Upper lobe of left lung (tissue), 6 donors: ENCODE data around the gene FBXW11. TPM values are rescaled to one million over a fixed set of nuclear protein-coding genes. Genes with fewer than 3 reads are reported as not detected.

ENCODE experiments used
- ATAC-seq, 2 donors: fragments of 200-7000 bp; cut with Tn5 transposase; one replicate each; pipeline ENCODE4 v1.9.1; 2022; ENCODE audit warnings: mild to moderate bottlenecking in 2 of 2, moderate library complexity in 2 of 2; ENCODE audit not compliant: low FRiP score in 2 of 2
- DNase-seq, 2 donors: peaks; one replicate each; pipeline ENCODE4 v3.0.0-alpha.2; 2019 to 2020
- H3K27ac ChIP-seq, 4 donors: fragments of 200-600 bp; sonication (generic); one replicate each; pipeline ENCODE4 v1.5.1; 2016 to 2019
- H3K27me3 ChIP-seq, 4 donors: fragments of 200-600 bp; sonication (generic); one replicate each; pipeline ENCODE4 v1.5.1; 2017 to 2019
- H3K36me3 ChIP-seq, 4 donors: fragments of 200-600 bp; sonication (generic); one replicate each; pipeline ENCODE4 v1.5.1; 2016 to 2019
- H3K4me1 ChIP-seq, 4 donors: fragments of 200-600 bp; sonication (generic); one replicate each; pipeline ENCODE4 v1.5.1; 2018 to 2019
- H3K4me3 ChIP-seq, 4 donors: fragments of 200-600 bp; sonication (generic); one replicate each; pipeline ENCODE4 v1.5.1; 2017 to 2019; ENCODE audit warnings: mild to moderate bottlenecking in 2 of 4, moderate library complexity in 1 of 4
- H3K9me3 ChIP-seq, 4 donors: fragments of 200-600 bp; sonication (generic); one replicate each; pipeline ENCODE4 v1.5.1; 2018 to 2019
- CTCF ChIP-seq, 6 experiments: fragments of 450-650 bp in 4 of 6; fragments of 200-600 bp in 2 of 6; sonication (generic) in 2 of 6; IDR thresholded peaks; one replicate each; pipeline ENCODE4 v1.5.1; 2016 to 2019; ENCODE audit warnings: antibody characterized with exemption in 6 of 6
- EP300 ChIP-seq, 4 donors: sonication (generic); formaldehyde crosslinking; IDR thresholded peaks; one replicate each; pipeline ENCODE4 v1.5.1; 2017; ENCODE audit warnings: antibody characterized with exemption in 4 of 4, control low read depth in 2 of 4
- POLR2A ChIP-seq, 4 donors: fragments of 450-650 bp; IDR thresholded peaks; one replicate each; pipeline ENCODE4 v1.5.1; 2016 to 2017; ENCODE audit warnings: antibody characterized with exemption in 4 of 4, mild to moderate bottlenecking in 2 of 4
- POLR2AphosphoS5 ChIP-seq, 2 donors: sonication (generic); formaldehyde crosslinking; IDR thresholded peaks; one replicate each; pipeline ENCODE4 v1.5.1; 2017; ENCODE audit warnings: antibody characterized with exemption in 2 of 2
- WGBS, 2 donors: methylation state at CpG; one replicate each; pipeline ENCODE4 v1.1.5; 2017 to 2018; 5-methylcytosine and 5-hydroxymethylcytosine counted together
- total RNA-seq, 6 donors: library from RNA; depleted of rRNA in 4 of 6; stranded (reverse); fragments of >200 nt in 4 of 6; gene quantifications; one replicate each; pipeline versions ENCODE4 v1.1.0 to v1.2.1, GENCODE V29; 2016 to 2021
- donor health status: DM: no; HTN: no; CAD: no; lungs with moderate emphysema.
- donor health status: DM: no; HTN: yes; CAD: no; lungs with severe emphysema.

The FBXW11 gene
- total RNA-seq, 6 donors from 2014 or later = 37.2 to 80.0 (median 48.9) TPM

GRCh38 chr5:171954721-171955120 is 51.7 kb downstream of the FBXW11 start:
- Histone ChIP-seq H3K9me3 (no peaks in the 10 kb centered on the region), H3K27me3 (no peaks in the 10 kb centered on the region), H3K27ac (peak overlapping the region in 2 of 4 donors; percentile 0 to 58), H3K4me3 (no peak overlapping the region), H3K4me1 (peaks cover 47 to 62% (median 51%) of the 10 kb centered on the region in 4 donors), H3K36me3 (no peaks in the 10 kb centered on the region)
- no peak for TF ChIP-seq POLR2A (IDR thresholded peaks at IDR 0.05)
- no peak for TF ChIP-seq POLR2AphosphoS5 (IDR thresholded peaks at IDR 0.05)
- no peak for TF ChIP-seq EP300 (IDR thresholded peaks at IDR 0.05)
- no peak for TF ChIP-seq CTCF (IDR thresholded peaks at IDR 0.05)
- DNase-seq = no peak
- WGBS, 2 donors = 38 to 64% methylated on average over 1 of the region's 1 CpG
- ATAC-seq = no peak

GRCh38 chr5:171953860-171954701 is 52.4 kb downstream of the FBXW11 start:
- peak overlapping the region in 3 of 4 donors; percentile 0 to 58 (median 36) for H3K27ac ChIP-seq
- no peaks in the 10 kb centered on the region for H3K36me3 ChIP-seq
- no peak overlapping the region for H3K4me3 ChIP-seq
- H3K27me3 ChIP-seq = no peaks in the 10 kb centered on the region
- no peaks in the 10 kb centered on the region for H3K9me3 ChIP-seq
- 54 to 66% methylated on average over 2 of the region's 2 CpGs for WGBS, 2 donors
- TF ChIP-seq CTCF (IDR thresholded peaks at IDR 0.05) (no peak), EP300 (IDR thresholded peaks at IDR 0.05) (peak in 1 of 4 donors; percentile 9)
- peaks cover 47 to 62% (median 50%) of the 10 kb centered on the region in 4 donors for H3K4me1 ChIP-seq
- DNase-seq (no peak), ATAC-seq (peak in 1 of 2 donors; percentile 28)

GRCh38 chr5:171952021-171952420 is 54.4 kb downstream of the FBXW11 start:
- Histone ChIP-seq H3K4me1 (peaks cover 28 to 43% (median 38%) of the 10 kb centered on the region in 4 donors), H3K27ac (no peak overlapping the region), H3K27me3 (no peaks in the 10 kb centered on the region), H3K4me3 (no peak overlapping the region), H3K9me3 (no peaks in the 10 kb centered on the region), H3K36me3 (no peaks in the 10 kb centered on the region)
- DNase-seq (no peak), ATAC-seq (no peak)
- TF ChIP-seq POLR2AphosphoS5 (IDR thresholded peaks at IDR 0.05) (no peak), POLR2A (IDR thresholded peaks at IDR 0.05) (no peak), EP300 (IDR thresholded peaks at IDR 0.05) (no peak), CTCF (IDR thresholded peaks at IDR 0.05) (no peak)
- 58 to 65% methylated on average over 5 of the region's 5 CpGs for WGBS, 2 donors

DNA sequence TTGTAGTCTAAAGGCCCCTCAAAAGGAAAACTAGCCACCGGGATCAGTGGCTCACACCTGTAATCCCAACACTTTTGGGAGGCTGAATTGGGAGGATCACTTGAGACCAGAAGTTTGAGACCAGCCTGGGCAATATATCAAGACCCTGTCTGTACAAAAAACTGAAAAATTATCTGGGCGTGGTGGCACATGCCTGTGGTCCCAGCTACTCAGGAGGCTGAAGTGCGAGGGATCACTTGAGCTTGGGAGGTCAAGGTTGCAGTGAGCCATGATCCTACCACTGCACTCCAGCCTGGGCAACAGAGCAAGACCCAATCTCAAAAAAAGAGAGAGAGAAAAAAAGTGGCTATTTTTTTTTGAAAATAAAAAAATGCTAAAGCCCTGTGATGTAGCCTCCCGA is 55.2 kb downstream of the FBXW11 start:
- no peak overlapping the region for H3K27ac ChIP-seq
- 73 to 74% methylated on average over 4 of the region's 4 CpGs for WGBS, 2 donors
- DNase-seq (no peak), ATAC-seq (no peak)
- no peaks in the 10 kb centered on the region for H3K27me3 ChIP-seq
- no peak overlapping the region for H3K4me3 ChIP-seq
- H3K4me1 ChIP-seq = peaks cover 20 to 35% (median 30%) of the 10 kb centered on the region in 4 donors
- H3K36me3 ChIP-seq = no peaks in the 10 kb centered on the region
- H3K9me3 ChIP-seq = no peaks in the 10 kb centered on the region
- no peak for TF ChIP-seq EP300 (IDR thresholded peaks at IDR 0.05)
- TF ChIP-seq POLR2A (IDR thresholded peaks at IDR 0.05) = no peak
- no peak for TF ChIP-seq POLR2AphosphoS5 (IDR thresholded peaks at IDR 0.05)
- TF ChIP-seq CTCF (IDR thresholded peaks at IDR 0.05) = no peak
